Subcutaneous adipose tissue (tissue), 4 donors: Measurements from ENCODE around the gene CFAP91. TPM values are rescaled to one million over a fixed set of nuclear protein-coding genes. Genes with fewer than 3 reads are reported as not detected.

Experiments
- CTCF ChIP-seq: fragments of 450-650 bp; IDR thresholded peaks from one replicate; pipeline ENCODE4 v1.5.1; 2016; ENCODE audit warnings: low read depth, mild to moderate bottlenecking, control low read depth, antibody characterized with exemption, moderate library complexity
- total RNA-seq, 4 donors: library from RNA; depleted of rRNA; stranded (reverse); fragments of >200 nt; gene quantifications; one replicate each; pipeline ENCODE4 v1.1.0, GENCODE V29; 2016

Gene CFAP91
- total RNA-seq, 4 donors from 2014 or later, result 0.57 to 3.1 (median 2.9) TPM

- no peak for TF ChIP-seq CTCF
Observed at GRCh38 chr3:119673875-119674274, 28.9 kb upstream of the CFAP91 start.

- no peak for TF ChIP-seq CTCF
Observed at GRCh38 chr3:119675188-119675874, 27.5 kb upstream of the CFAP91 start.

- no peak for TF ChIP-seq CTCF
Observed at GRCh38 chr3:119676020-119676419, 26.8 kb upstream of the CFAP91 start.

GRCh38 chr3:119676771-119677640 is 25.8 kb upstream of the CFAP91 start, which contains the start of gene COX17:
Gene COX17 (minus strand): TSS chr3:119677406. CDS start chr3:119677310, 96 bp downstream.
- TF ChIP-seq CTCF, result no peak

GRCh38 chr3:119677641-119677934 is 25.2 kb upstream of the CFAP91 start:
- no peak for TF ChIP-seq CTCF

GRCh38 chr3:119679874-119680273 is 22.9 kb upstream of the CFAP91 start:
- no peak for TF ChIP-seq CTCF

GRCh38 chr3:119681279-119681678 is 21.5 kb upstream of the CFAP91 start:
- TF ChIP-seq CTCF, result no peak
